Left ventricle myocardium superior (tissue), 1 donor: ENCODE data around the gene USP3. TPM values are rescaled to one million over a fixed set of nuclear protein-coding genes. Genes with fewer than 3 reads are reported as not detected.

Source experiments
- ATAC-seq: fragments of 200-7000 bp; cut with Tn5 transposase; one replicate; pipeline ENCODE4 v1.9.1; 2020; ENCODE audit warnings: mild to moderate bottlenecking, moderate library complexity
- DNase-seq: peaks from one replicate; pipeline ENCODE4 v3.0.0-alpha.2; 2020
- intact Hi-C: fragments of 100-400 bp; cut with micrococcal nuclease; formaldehyde crosslinking; loops from one replicate; pipeline ENCODE4 v1.11.0; 2022
- total RNA-seq: library from RNA; stranded (reverse); fragmentation: NEBNext Ultra II Directional; extraction: Animal tissue kit (Norgen Biotek cat#: 25700); gene quantifications from one replicate; pipeline ENCODE4 v1.2.1, GENCODE V29; 2021
- donor health status: DM: no; HTN: yes; CAD: no; lungs with severe emphysema.

The USP3 gene
- total RNA-seq, 1 donor from 2014 or later, result 18.1 TPM

- no peak for DNase-seq
- no peak for ATAC-seq
- intact Hi-C loops, result no loop called here
Measured at GRCh38 chr15:63493436-63493835, 11.0 kb upstream of the USP3 start.

GRCh38 chr15:63494408-63494807, 10.0 kb upstream of the USP3 start:
- intact Hi-C loops, result no loop called here
- ATAC-seq, result no peak
- no peak for DNase-seq

- intact Hi-C loops, result no loop called here
- DNase-seq (no peak), ATAC-seq (no peak)
Measured at GRCh38 chr15:63495343-63495742, 9.1 kb upstream of the USP3 start.

GRCh38 chr15:63495780-63496488, 8.5 kb upstream of the USP3 start:
- intact Hi-C loops, result no loop called here
- ATAC-seq (no peak), DNase-seq (no peak)

GRCh38 chr15:63497642-63498467, 6.5 kb upstream of the USP3 start:
- DNase-seq, result no peak
- peak; percentile 42 for ATAC-seq
- intact Hi-C loops, result no loop called here

GRCh38 chr15:63499175-63499549, 5.2 kb upstream of the USP3 start:
- no peak for ATAC-seq
- no peak for DNase-seq
- intact Hi-C loops, result no loop called here

GRCh38 chr15:63499611-63500010, 4.8 kb upstream of the USP3 start:
- intact Hi-C loops, result no loop called here
- DNase-seq (no peak), ATAC-seq (no peak)

- intact Hi-C loops, result no loop called here
- no peak for DNase-seq
- ATAC-seq, result no peak
Measured at GRCh38 chr15:63500265-63501250, 3.8 kb upstream of the USP3 start.

- intact Hi-C loops, result no loop called here
- ATAC-seq (peak; percentile 19), DNase-seq (peak; percentile 89)
Measured at GRCh38 chr15:63501256-63502089, 2.9 kb upstream of the USP3 start.

GRCh38 chr15:63502137-63502766, 2.1 kb upstream of the USP3 start:
- DNase-seq (no peak), ATAC-seq (no peak)
- intact Hi-C loops, result no loop called here

GRCh38 chr15:63502843-63503738, 1.3 kb upstream of the USP3 start:
- DNase-seq, result peak; percentile 89
- intact Hi-C loops, result no loop called here
- ATAC-seq, result peak; percentile 53

GRCh38 chr15:63503739-63504246, 600 bp upstream of the USP3 start:
- intact Hi-C loops, result no loop called here
- ATAC-seq (peak; percentile 26), DNase-seq (peak; percentile 71)

GRCh38 chr15:63504979-63505841, 817 bp downstream of the USP3 start:
- ATAC-seq (peak; percentile 1), DNase-seq (peak; percentile 69)
- intact Hi-C loops, result no loop called here

GRCh38 chr15:63505842-63506222, 1.4 kb downstream of the USP3 start:
- DNase-seq, result no peak
- intact Hi-C loops, result no loop called here
- ATAC-seq, result no peak

GRCh38 chr15:63506537-63507035, 2.2 kb downstream of the USP3 start:
- ATAC-seq (no peak), DNase-seq (no peak)
- intact Hi-C loops, result no loop called here
